ENCODE results near the gene MCRIP2. TPM values are rescaled to one million over a fixed set of nuclear protein-coding genes. Genes with fewer than 3 reads are reported as not detected.

The MCRIP2 gene
- total RNA-seq, 2 donors from 2014 or later: 22.8 to 34.2 TPM

- no peak for TF ChIP-seq CTCF (conservative IDR thresholded peaks at IDR 0.05)
- H3K9ac ChIP-seq (ENCODE audit: extremely low read depth, low read length, poor library complexity, severe bottlenecking): no peak overlapping the region
- H3K27me3 ChIP-seq (ENCODE audit: control insufficient read depth, insufficient read depth, low read length, poor library complexity, severe bottlenecking): no peaks in the 10 kb centered on the region
- Mint-ChIP-seq H3K4me1 (peaks cover 9% of the 10 kb centered on the region), H3K9me3 (no peaks in the 10 kb centered on the region), H3K27me3 (ENCODE audit: insufficient read depth) (no peaks in the 10 kb centered on the region), H3K36me3 (ENCODE audit: low read depth) (peaks cover 18% of the 10 kb centered on the region), H3K4me3 (no peak overlapping the region), H3K27ac (no peak overlapping the region)
- WGBS, 2 experiments (ENCODE audit: insufficient coverage in 1 of 2, insufficient read length in 1 of 2): 94 to 98% methylated on average over 13 to 19 of the region's 19 CpGs
- peaks cover 40% of the 10 kb centered on the region for H3K36me3 ChIP-seq (ENCODE audit: control insufficient read depth, insufficient read depth, low read length)
- no peak overlapping the region for H3K4me3 ChIP-seq (ENCODE audit: low read length)
- H3K27ac ChIP-seq (ENCODE audit: low read depth, low read length): no peak overlapping the region
- peaks cover 3% of the 10 kb centered on the region for H3K4me1 ChIP-seq (ENCODE audit: control insufficient read depth, insufficient read depth, low read length)
- no peaks in the 10 kb centered on the region for H3K9me3 ChIP-seq (ENCODE audit: control insufficient read depth, low read length)
- no peak for DNase-seq
Measured at GRCh38 chr16:672371-672770, 30.7 kb downstream of the MCRIP2 start.

GRCh38 chr16:672851-673250, 31.2 kb downstream of the MCRIP2 start:
- no peak for TF ChIP-seq CTCF (conservative IDR thresholded peaks at IDR 0.05)
- H3K4me1 ChIP-seq (ENCODE audit: control insufficient read depth, insufficient read depth, low read length): no peaks in the 10 kb centered on the region
- H3K4me3 ChIP-seq (ENCODE audit: low read length): no peak overlapping the region
- H3K4me1 Mint-ChIP-seq: peaks cover 6% of the 10 kb centered on the region
- no peak for DNase-seq
- H3K27me3 ChIP-seq (ENCODE audit: control insufficient read depth, insufficient read depth, low read length, poor library complexity, severe bottlenecking): no peaks in the 10 kb centered on the region
- no peak overlapping the region for H3K27ac Mint-ChIP-seq
- H3K9ac ChIP-seq (ENCODE audit: extremely low read depth, low read length, poor library complexity, severe bottlenecking): no peak overlapping the region
- no peaks in the 10 kb centered on the region for H3K27me3 Mint-ChIP-seq (ENCODE audit: insufficient read depth)
- H3K9me3 ChIP-seq (ENCODE audit: control insufficient read depth, low read length): no peaks in the 10 kb centered on the region
- peaks cover 16% of the 10 kb centered on the region for H3K36me3 Mint-ChIP-seq (ENCODE audit: low read depth)
- 97 to 98% methylated on average over 20 to 21 of the region's 21 CpGs for WGBS, 2 experiments (ENCODE audit: insufficient coverage in 1 of 2, insufficient read length in 1 of 2)
- no peak overlapping the region for H3K4me3 Mint-ChIP-seq
- H3K27ac ChIP-seq (ENCODE audit: low read depth, low read length): no peak overlapping the region
- peaks cover 40% of the 10 kb centered on the region for H3K36me3 ChIP-seq (ENCODE audit: control insufficient read depth, insufficient read depth, low read length)
- H3K9me3 Mint-ChIP-seq: no peaks in the 10 kb centered on the region

- no peak overlapping the region for H3K27ac ChIP-seq (ENCODE audit: low read depth, low read length)
- H3K4me3 ChIP-seq (ENCODE audit: low read length): no peak overlapping the region
- 97% methylated on average over 10 to 18 of the region's 18 CpGs for WGBS, 2 experiments (ENCODE audit: insufficient coverage in 1 of 2, insufficient read length in 1 of 2)
- H3K9me3 ChIP-seq (ENCODE audit: control insufficient read depth, low read length): no peaks in the 10 kb centered on the region
- DNase-seq: no peak
- H3K27me3 ChIP-seq (ENCODE audit: control insufficient read depth, insufficient read depth, low read length, poor library complexity, severe bottlenecking): no peaks in the 10 kb centered on the region
- H3K9ac ChIP-seq (ENCODE audit: extremely low read depth, low read length, poor library complexity, severe bottlenecking): no peak overlapping the region
- no peaks in the 10 kb centered on the region for H3K9me3 Mint-ChIP-seq
- peaks cover 40% of the 10 kb centered on the region for H3K36me3 ChIP-seq (ENCODE audit: control insufficient read depth, insufficient read depth, low read length)
- no peak for TF ChIP-seq CTCF (conservative IDR thresholded peaks at IDR 0.05)
- H3K4me1 Mint-ChIP-seq: peaks cover 6% of the 10 kb centered on the region
- H3K4me3 Mint-ChIP-seq: no peak overlapping the region
- no peaks in the 10 kb centered on the region for H3K27me3 Mint-ChIP-seq (ENCODE audit: insufficient read depth)
- peaks cover 16% of the 10 kb centered on the region for H3K36me3 Mint-ChIP-seq (ENCODE audit: low read depth)
- H3K27ac Mint-ChIP-seq: no peak overlapping the region
- no peaks in the 10 kb centered on the region for H3K4me1 ChIP-seq (ENCODE audit: control insufficient read depth, insufficient read depth, low read length)
Measured at GRCh38 chr16:673399-673991, 31.9 kb downstream of the MCRIP2 start.

Data from endodermal cell (in vitro differentiated cells).